Measurements from ENCODE around the gene NAA16.

DNA sequence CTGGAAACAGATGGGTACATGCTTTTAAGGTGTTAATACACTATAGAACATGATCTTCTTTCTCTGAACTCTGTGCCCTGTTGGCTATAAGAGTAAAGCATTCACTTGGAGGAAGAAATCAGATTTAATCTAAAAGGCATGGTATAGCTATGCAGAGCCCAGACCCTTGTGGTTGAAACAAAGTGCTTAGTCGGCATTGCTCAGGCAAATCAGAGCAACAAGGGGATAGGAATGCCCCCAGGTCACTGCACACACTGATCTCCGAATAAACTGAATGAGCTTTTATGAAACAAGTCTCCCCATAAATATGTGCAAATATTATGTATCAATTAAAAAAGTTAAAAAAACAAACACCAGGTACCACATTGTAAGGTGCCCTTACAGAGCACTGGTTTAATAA is 94.3 kb downstream of the NAA16 start:
- TF ChIP-seq, protein P1, sequence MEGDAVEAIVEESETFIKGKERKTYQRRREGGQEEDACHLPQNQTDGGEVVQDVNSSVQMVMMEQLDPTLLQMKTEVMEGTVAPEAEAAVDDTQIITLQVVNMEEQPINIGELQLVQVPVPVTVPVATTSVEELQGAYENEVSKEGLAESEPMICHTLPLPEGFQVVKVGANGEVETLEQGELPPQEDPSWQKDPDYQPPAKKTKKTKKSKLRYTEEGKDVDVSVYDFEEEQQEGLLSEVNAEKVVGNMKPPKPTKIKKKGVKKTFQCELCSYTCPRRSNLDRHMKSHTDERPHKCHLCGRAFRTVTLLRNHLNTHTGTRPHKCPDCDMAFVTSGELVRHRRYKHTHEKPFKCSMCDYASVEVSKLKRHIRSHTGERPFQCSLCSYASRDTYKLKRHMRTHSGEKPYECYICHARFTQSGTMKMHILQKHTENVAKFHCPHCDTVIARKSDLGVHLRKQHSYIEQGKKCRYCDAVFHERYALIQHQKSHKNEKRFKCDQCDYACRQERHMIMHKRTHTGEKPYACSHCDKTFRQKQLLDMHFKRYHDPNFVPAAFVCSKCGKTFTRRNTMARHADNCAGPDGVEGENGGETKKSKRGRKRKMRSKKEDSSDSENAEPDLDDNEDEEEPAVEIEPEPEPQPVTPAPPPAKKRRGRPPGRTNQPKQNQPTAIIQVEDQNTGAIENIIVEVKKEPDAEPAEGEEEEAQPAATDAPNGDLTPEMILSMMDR (IDR thresholded peaks at IDR 0.05; ENCODE audit: low read depth, low read length) = no peak
- TF ChIP-seq POLR2A (IDR thresholded peaks at IDR 0.05; ENCODE audit: extremely low read depth, insufficient read length) = no peak

All from NB4 (cell line).